SU-DHL-6 (cell line): ENCODE data around the gene FRMD1.

Experiments used
- CTCF ChIP-seq: fragments of 200-600 bp; sonication (generic); IDR thresholded peaks from one replicate; pipeline ENCODE4 v1.5.1; 2017; ENCODE audit warnings: antibody characterized with exemption, mild to moderate bottlenecking, low read length, moderate library complexity; ENCODE audit not compliant: insufficient read depth, poor library complexity, severe bottlenecking
- EZH2phosphoT487 ChIP-seq: fragments of 200-600 bp; sonication (generic), shearing (Covaris generic); conservative IDR thresholded peaks from 2 replicates; pipeline ENCODE4 v1.6.1; 2018; ENCODE audit warnings: mild to moderate bottlenecking, antibody characterized with exemption, low read length, moderate library complexity, mixed read lengths

GRCh38 chr6:168033791-168034190 lies 45.2 kb downstream of the FRMD1 start:
- no peak for TF ChIP-seq CTCF
- no peak for TF ChIP-seq EZH2phosphoT487
